ENCODE results near the gene ARMH4.

DNA sequence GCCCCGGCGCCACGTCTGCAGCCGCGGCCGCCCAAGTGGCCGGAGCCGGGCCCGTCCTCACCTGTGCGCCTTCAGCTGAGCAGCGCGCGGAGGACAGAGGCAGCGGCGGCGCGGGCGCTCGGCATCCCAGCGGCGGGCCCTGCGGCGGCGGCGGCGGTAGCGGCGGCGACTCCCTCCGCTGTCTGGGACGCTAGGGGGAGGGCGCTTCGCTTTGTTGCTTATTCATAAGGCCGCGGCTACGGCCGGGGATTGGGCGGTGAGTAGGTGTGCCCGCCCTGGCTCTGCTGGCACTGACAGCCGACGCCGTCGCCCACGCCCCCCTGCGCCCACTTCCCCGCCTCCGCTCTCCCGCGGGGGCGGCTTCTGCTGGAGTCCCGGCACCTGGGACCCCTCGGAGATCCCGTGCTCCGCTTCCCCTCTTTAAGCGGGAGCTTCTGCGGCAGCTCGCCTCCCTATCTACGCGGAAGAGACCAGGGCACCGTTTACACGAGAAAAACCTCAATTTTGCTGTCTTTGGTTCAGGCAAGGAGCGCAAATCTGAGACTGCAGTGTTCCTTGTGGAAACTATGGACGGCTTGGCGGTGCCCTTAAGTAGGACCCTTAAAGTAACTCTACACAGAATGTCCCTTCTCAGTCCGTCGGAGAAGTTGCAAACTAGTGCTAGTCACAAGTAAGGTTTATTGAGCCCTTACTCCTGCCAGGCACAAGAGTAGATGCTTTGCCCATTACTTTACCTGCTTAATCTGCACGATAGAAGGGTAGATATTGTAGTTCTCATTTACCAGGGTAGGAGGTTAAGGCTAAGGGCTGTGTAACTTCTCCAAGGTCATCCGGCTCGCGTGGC is at the start of gene ARMH4:
- TF ChIP-seq POLR2AphosphoS5 (IDR thresholded peaks at IDR 0.05; ENCODE audit: low read depth, low read length) (no peak), TAF1 (IDR thresholded peaks at IDR 0.05; ENCODE audit: borderline replicate concordance, insufficient read depth, low read length) (no peak), SIN3A (IDR thresholded peaks at IDR 0.05; ENCODE audit: borderline replicate concordance, insufficient read depth, low read length) (no peak), REST (IDR thresholded peaks at IDR 0.05; ENCODE audit: insufficient read depth in 1 of 2, low read depth in 2 of 2, low read length in 2 of 2) (no peak), FOXP2 (optimal IDR thresholded peaks at IDR 0.05; ENCODE audit: borderline replicate concordance, extremely low read depth, extremely low read length, insufficient read depth) (no peak)
